ENCODE measurements around the gene PFKP.
"Not testable (repeated sequence)": the region's sequence is repeated elsewhere in the genome, so short reads cannot be mapped to it uniquely, and the experiment has no call there.

Gene PFKP

DNA sequence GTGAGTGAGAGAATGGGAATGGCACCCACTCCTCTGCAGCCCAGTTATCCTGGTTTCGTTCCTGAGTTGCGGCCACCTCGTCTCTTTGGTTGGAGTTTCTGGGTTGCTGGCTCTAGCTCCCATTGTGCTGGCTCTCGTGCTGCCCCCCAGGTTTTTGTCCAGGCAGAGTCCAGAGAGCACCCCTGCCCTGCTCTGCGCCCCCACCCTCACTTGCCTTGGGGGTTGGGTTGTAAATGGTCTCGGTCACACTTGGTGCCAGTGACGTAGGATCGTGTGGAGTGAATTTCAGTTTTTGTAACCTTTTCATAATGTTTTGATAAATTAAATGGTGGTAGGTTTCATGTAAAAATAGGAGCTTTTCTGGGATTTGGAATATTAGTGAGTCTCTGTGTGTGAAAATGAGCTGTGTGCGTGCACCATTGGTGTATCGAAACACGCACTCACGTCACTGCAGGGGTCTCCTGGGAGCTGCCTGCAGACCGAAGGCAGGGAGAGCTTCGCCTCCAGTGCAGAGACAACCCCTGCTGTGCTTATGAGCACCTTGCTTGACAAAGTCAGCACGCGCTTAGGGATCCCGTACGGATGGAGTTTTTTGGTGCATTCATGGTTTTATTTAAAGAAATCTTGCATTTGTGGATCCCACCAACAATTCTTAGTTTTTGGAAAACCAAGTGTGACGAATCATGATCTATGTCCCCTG, 32.9 kb downstream of the PFKP start:
- no peak for DNase-seq

GRCh38 chr10:3100856-3101640, 33.7 kb downstream of the PFKP start:
- no peak for DNase-seq

GRCh38 chr10:3102720-3103427, 35.5 kb downstream of the PFKP start:
- DNase-seq = no peak

GRCh38 chr10:3103646-3104045, 36.3 kb downstream of the PFKP start:
- DNase-seq = no peak

GRCh38 chr10:3104251-3104918, 37.0 kb downstream of the PFKP start:
- DNase-seq = no peak

DNA sequence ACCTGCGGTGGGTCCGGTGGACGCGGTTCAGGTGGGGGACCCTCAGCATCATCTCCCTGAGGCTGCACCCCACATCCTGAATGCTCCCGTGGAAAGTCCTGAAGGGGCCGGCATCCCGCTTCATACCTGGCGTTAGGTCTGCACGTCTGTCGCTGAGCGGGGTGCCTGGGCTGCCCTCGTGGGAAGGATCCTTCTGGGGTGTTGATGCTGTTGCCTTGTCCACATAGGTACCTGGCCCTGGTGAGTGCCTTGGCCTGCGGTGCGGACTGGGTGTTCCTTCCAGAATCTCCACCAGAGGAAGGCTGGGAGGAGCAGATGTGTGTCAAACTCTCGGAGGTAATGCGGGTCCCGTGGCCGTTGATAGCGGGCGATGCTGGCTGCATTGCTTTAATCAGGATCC, 37.8 kb downstream of the PFKP start:
- DNase-seq = no peak

DNA sequence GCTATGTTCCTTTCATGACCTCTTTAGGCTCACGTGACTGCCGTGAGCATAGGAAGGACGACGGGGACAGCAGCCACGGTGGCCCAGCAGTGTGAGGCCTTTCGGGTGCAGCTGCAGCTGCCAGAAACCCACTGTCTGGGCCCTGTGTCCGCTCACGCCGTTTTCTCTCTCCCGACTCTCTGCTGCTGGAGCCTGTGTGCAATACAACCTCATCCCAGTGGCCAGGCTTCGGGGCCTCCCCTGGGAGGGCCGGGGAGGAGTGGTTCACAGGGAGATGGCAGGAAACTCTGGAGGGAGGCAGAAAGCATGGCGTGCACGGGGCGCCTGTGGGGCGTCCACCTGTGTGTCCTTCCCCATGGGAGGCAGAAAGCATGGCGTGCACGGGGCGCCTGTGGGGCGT, 38.6 kb downstream of the PFKP start:
- DNase-seq = no peak

DNA sequence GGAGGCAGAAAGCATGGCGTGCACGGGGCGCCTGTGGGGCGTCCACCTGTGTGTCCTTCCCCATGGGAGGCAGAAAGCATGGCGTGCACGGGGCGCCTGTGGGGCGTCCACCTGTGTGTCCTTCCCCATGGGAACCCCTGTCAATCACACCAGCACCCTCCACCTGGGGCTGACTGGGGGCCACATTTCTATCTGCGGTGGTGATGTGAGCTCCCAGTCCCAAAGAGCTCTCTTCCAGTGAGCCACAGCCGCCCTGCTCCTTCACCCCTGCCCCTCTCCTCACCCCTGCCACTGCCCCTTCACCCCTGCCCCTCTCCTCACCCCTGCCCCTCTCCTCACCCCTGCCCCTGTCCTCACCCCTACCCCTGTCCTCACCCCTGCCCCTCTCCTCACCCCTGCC, 39.0 kb downstream of the PFKP start:
- not testable (repeated sequence) for DNase-seq

DNA sequence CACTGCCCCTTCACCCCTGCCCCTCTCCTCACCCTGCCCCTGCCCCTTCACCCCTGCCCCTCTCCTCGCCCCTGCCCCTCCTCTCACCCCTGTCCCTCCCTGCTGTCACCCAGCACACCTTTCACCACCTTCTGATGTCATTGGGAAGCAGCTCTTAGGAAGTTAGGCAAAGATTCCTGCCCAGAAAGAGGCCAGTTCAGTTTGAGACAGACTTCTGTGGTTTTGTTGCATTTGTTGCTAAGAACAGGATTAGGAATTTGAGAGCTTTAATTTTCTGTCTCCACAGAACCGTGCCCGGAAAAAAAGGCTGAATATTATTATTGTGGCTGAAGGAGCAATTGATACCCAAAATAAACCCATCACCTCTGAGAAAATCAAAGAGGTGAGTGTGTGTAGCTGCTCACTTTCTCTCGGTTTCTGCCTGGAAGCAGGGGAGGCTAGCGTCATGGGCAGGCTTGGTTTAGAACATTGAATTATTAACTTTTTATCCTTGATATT, 39.6 kb downstream of the PFKP start:
- no peak for DNase-seq

DNA sequence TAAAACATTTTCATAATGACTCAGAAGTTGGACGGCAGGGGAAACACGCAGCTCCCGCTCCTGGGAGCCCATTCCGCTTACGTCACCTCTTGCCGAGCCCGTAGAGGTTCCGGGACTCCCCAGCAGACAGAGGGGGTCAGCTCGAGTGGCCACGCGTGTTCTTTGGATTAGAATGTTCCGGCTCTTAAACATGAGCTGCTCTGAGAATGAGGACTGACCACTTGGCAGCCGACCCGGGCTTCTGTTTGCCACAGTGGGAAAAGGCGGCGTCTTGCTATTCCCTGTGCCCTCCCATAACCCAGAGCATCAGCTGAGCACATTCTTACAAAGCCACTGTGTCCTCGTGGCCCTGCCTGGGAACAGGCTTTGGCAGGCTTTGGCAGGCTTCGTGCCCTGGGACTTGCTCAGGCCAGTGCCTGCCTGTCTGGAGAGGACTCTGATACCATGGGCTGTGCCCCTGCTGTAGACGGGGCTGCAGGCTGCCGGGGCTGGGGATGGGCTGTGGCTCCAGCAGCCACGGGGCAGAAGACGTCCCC, 40.1 kb downstream of the PFKP start:
- DNase-seq = no peak

GRCh38 chr10:3108033-3108432, 40.7 kb downstream of the PFKP start:
- DNase-seq = no peak

- no peak for DNase-seq
These were observed 41.3 kb downstream of the PFKP start for GRCh38 chr10:3108575-3109105.

DNA sequence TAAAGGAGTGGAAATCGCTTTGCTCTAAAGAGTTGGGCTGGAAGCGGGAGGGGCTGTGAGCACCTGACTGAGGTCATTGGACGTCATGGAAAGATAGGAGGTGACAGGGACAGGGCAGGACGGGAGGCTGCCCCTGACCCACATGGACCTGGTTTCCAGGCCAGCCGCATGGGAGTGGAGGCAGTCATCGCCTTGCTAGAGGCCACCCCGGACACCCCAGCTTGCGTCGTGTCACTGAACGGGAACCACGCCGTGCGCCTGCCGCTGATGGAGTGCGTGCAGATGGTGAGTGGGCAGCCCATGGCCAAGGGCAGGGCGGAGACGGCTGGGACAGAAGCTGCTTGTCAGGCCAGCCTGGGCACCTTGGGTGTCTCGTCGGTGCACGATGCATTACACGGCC, 41.8 kb downstream of the PFKP start:
- DNase-seq = no peak

- no peak for DNase-seq
These were observed 42.3 kb downstream of the PFKP start for GRCh38 chr10:3109633-3110032.

DNA sequence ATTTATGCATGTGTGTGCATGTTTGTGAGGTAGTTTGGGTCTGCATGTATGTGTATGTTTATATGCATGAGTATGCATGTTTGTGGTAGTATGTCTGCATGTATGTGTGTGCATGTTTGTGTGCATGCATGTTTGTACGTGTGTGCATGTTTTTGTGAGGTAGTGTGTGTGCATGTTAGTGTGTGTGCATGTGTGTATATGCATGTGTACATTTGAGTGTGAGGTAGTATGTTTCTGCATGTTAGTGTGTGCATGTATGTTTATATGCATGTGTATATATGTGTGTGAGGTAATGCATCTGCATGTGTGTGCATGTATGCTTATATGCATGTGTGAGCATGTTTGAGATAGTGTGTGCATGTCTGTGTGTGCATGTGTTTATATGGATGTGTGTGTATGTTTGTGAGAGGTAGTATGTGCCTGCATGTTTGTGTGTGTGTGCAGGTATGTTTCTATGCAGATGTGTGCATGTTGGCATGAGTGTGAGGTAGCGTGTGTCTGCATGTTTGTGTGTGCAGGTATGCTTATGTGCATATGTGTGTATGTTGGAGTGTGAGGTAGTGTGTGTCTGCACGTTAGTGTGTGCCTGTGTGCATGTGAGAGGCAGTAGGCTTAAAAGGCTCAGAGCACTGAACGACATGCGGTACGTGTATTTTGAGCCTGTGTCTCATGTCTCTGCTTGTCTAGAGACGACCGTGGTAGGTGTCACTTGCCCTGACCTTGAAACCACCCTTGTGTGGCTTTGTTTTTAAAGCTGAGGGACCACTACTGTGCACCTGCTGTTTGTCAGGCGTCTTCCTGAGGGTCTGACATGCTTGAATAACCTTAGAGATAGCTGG, 43.7 kb downstream of the PFKP start:
- no peak for DNase-seq

GRCh38 chr10:3111621-3112163, 44.3 kb downstream of the PFKP start:
- no peak for DNase-seq

DNA sequence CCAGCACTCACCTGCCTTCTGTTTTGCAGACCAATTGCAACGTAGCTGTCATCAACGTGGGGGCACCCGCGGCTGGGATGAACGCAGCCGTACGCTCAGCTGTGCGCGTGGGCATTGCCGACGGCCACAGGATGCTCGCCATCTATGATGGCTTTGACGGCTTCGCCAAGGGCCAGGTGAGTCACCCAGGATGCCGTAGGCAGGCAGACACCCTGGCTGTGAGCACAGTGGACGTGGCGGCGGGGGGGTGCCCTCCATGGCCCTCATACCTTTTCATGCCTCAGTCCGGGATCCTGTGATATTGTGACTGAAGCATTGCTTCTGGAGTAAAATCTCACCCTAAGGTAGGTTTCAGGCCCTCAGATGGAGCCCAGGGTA, 46.0 kb downstream of the PFKP start:
- DNase-seq = no peak

DNA sequence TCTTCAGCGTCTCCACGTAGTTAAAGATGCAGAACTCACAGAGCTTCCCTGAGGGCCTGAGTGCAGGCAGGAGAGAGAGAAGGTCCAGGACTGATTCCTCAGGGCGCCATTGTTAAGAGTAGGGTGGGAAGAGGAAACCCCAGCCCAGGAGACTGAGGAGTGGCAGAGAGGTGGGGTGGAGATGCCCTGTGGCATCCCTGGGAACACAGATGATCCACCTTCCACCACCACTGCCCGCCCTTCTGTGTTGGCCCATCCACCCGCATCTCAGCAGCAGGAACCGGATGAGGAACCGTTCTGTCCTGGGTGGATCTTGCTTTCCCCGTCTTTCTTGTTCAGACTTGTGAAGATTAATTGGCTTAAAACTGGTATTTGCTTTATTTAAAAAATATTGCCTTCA, 48.3 kb downstream of the PFKP start:
- no peak for DNase-seq

DNA sequence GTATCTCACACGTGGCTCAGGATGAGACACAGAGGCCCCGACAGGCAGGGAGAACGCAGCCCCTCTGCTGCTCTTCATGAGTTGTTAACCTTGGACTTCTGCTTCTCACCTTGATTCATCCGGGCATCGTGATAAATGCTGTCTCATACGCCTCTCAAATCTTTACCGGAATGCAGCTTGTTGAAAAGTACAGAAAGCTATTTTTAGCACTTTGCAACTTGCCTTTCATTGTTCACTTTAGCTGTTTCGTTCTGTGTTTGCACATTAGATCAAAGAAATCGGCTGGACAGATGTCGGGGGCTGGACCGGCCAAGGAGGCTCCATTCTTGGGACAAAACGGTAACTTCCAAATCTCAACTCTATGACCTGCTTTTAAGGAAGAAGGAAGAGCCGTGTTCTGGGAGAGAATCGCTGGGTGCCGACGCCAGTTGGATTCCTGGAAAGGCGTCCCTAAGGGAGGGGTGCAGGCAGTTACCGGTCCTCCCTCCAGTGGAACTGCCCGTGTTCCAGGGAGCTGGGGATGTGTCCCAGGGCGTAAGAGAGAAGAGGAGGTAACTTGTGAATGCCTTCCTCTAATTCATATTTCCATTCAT, 49.3 kb downstream of the PFKP start:
- no peak for DNase-seq

GRCh38 chr10:3117486-3117885, 50.1 kb downstream of the PFKP start:
- DNase-seq = no peak

- no peak for DNase-seq
These were observed 51.3 kb downstream of the PFKP start for GRCh38 chr10:3118641-3119091.
